Smooth muscle cell of the brain vasculature (primary cell): Measurements from ENCODE around the gene MXD3.
"Not testable (repeated sequence)": the region's sequence is repeated elsewhere in the genome, so short reads cannot be mapped to it uniquely, and the experiment has no call there.

Experiments used
- DNase-seq: peaks from one replicate; pipeline ENCODE4 v3.0.0-alpha.2; 2012; ENCODE audit warnings: low read depth, low spot score

MXD3 gene, protein sequence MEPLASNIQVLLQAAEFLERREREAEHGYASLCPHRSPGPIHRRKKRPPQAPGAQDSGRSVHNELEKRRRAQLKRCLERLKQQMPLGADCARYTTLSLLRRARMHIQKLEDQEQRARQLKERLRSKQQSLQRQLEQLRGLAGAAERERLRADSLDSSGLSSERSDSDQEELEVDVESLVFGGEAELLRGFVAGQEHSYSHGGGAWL

DNA sequence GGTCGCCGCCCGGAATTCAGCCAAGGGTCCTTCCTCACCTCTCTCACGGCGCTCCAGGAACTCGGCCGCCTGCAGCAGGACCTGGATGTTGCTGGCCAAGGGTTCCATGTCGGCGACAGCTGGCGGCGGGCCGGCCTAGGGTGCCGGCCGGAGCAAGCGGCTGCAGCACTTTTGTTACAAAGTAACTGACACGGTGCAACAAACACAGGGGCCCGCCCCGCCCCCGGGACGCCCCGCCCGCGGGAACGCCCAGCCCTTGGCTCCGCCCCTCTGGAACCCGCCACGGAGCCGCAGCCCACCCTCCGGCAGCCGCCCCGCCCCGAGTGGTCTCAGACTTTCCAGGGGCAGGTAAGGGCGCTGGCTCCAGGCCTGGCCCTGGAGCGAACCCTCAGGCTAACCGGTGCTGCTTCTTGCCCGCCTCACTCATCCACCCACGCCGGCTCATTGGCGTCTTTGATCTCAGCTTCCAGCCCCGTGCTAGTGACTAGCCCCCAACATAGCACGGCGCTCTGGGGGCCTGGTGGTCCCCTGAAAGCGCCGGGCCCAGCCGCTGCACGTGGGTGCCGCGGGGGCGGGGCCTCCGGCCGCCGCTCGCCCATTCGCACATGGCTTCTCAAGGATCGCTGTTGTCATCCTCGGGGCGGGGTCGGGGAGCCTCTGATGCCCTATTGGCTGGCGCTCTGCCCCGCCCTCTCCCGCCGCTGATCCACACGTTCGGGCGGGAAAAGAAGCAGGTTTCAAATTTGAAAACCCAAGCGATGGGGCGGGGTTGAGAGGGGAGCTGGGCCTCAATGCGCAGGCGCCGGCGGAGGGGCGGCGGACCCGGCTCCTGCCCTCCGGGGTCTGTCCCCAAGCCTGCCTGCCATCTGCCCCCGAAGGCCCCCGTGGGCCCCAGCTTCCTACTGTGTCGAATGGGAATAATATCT lies at the start of gene MXD3:
Gene MXD3, minus strand, starts transcription at position 176 of the 926 bp plus-strand sequence. Its CDS starts 68 bp downstream, at position 108.
- DNase-seq: peak; percentile 86

DNA sequence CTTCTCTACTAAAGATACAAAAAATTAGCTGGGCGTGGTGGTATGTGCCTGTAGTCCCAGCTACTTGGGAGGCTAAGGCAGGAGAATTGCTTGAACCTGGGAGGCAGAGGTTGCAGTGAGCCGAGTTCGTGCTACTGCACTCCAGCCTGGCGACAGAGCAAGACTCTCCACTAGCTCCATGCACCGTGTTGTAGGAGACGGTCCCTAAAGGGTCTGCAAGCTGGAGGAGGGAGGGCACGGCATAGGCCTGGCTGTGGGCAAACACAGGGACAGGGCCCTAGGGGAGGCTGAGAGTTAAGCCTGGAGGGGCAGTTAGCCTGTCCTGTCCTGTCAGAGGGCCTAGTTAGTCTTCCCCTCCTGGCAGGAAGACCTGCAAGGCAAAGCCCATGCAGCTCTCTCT lies 49.0 kb upstream of the MXD3 start:
- DNase-seq: not testable (repeated sequence)

DNA sequence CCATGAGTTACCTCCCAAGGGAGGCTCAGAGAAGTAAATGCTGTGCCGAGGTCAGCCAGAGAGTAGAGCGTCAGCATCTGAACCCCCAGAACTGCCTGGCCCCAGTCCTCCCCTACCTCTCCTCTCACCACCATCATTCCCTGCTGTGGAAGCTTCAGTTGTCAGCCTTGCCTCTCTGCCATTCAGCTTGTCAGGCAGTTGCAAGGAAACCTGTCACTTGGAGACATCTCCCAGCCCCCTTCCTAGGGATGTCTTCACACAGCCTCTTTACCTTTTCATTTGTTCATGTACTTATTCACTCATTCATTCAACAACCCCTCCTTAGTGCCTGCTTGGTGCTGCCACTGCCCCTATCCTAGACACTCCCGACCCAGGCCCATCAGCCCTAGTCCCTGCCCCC lies 48.2 kb upstream of the MXD3 start:
- DNase-seq: no peak

DNA sequence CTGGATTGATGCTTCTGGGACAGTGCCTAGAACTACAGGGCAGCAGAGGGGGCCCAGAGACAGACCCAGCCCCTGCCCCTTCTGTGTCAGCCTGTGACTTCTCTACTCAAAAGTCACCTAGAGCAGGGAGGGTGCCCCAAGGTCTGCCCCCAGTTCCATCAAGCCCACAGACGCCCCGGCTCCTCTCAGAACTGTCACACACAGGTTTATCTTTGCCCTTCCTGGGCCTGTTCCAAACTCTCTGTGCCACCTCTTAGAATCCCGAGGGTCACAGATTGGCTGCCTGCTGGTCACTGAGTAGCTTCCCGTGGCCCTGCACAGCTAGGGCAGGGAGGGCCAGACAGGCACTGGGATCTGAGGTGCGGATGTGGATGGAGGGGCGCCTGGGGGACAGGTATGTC lies 47.8 kb upstream of the MXD3 start:
- DNase-seq: no peak

DNA sequence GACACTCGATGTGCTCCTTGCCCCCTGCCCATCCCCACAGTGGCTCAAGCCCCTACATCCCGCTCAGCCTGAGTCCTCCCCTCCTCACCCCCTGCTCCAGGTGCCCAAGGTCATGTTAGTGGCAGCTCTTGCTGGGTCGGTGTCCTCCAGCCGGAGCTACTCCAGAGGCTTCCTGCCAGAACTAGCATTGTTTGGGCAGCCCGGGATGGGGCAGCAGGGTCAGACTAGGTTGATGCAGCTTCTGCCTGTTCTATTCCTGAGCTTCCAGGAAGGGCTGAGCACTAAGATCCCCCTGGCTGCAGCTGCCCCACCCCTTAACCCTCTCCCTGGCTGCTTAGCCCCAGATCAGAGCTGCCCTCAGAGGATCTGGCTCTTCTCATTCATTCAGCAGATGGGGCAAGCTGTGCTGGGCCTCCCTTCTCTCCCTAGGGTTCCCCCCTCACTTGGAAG lies 46.7 kb upstream of the MXD3 start:
- DNase-seq: no peak

DNA sequence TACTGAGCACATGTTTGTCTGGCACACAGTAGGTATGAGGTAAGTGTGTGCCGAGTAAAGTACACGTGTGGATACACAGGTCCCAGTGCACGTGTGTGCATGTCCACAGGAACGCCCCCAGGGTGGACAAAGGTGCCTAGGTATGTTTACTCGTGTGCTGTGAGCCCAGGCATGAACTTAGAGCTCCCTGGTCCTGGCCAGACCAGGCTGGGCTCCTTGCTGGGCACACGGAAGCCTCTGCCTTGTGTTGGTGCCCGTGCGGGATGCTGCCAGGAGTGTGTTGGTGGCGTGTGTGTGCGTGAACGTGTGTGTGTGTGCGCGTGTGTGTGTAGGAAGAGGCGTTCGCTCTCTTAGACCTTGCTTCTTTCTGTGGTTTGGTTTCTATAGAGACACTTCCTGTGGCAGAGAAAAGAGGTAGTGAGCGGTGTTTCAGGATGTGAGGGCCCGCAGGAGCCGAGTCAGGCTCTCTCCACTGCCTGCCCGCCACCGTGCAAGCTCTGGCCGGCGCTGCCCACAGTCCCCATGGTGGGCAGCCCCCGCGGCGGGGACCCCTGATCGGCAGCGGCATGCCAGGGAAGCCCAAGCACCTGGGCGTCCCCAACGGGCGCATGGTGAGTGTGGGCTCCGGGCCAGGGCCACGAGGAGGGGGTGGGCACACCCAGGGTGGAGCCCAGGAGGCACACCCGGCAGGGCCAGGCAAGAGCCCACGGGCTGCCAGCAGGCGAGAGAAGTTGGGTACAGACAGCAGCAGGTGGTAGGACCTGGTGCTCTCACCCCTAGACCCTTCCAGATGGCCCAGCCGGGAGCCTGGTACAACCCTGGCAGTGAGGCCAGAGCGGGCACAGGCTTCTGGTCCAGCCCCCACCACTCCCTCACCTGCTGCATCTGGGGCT lies 46.0 kb upstream of the MXD3 start, which contains the start of gene RGS14:
Gene RGS14, plus strand, starts transcription at position 466 of the 893 bp plus-strand sequence. Its CDS starts 101 bp downstream, at position 567.
- DNase-seq: no peak

DNA sequence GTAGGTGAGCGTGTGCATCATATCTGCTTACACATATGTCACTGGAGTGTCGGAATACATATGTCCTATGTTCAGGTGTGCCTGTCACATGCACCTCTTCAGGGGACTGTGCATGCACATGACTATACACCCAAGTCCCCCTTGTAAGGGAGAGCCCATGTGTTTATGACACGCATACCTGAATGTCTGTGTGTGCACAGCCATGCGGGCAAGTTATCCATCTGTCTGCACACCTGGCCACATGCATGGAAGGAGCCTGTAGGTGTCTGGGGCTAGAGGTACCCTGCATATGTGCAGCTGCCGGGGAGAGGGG lies 45.4 kb upstream of the MXD3 start:
- DNase-seq: no peak

DNA sequence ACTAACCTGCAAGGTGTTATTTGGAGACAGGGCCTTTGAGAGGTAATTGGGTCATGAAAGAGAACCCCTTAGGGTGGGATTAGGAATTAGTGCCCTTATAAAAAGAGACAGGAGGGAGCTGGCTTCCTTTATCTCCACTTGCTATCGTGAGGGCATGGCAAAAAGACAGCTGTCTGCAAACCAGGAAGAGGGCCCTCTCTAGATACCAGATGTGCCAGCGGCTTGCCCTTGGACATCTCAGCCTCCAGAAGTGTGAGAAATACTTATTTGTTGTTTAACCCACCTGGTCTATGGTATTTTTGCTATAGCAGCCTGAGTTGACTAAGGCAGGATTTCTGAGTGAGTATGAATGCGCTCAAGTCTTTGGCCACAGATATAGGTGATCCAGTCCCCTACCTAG lies 45.0 kb upstream of the MXD3 start:
- no peak for DNase-seq

DNA sequence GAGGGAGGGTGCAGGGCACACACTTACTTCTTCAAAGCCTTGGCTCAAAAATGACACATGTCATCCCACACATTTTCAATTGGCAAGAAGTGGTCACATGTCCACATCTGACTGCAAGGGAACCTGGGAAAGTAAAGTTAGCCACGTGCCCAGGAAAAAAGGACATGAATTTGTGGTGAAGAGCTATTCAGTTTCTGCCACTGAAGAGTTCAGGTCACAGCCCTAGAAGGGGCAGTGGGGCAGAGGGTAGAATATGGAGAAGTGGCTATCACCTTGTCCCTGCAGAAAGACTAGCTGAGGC lies 44.1 kb upstream of the MXD3 start:
- DNase-seq: no peak

DNA sequence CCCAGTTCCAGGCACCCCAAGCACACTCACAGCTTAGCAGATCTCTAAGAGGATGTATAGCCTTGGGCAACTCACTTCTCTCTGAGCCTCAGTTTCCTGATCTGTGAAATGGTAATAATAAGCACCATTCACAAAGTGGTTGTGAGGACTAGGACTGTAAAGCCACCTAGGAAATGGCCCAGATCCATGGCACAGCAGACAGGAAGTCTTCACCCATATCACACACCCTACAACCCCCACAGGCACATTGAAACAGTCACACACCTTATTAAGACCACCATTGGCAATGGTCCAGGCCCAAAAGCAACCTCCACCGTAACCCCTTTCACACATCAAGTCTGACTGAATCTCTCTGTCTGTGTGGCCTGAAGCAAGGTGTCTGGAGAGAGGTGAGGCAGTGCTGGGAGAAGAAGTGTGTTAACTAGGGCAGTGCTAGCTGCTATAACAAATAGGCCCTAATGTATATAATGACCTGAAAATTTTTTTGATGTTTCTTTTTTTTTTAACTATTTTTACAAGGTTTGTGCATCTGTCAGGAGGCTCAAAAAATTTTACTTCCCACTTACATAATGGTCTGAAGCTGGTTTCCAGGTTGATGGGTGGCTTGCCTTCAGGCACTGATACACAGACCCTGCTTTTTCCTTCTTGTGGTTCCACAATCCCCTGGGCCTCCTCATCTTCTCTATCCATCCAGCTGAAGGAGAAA lies 43.6 kb upstream of the MXD3 start:
- no peak for DNase-seq

DNA sequence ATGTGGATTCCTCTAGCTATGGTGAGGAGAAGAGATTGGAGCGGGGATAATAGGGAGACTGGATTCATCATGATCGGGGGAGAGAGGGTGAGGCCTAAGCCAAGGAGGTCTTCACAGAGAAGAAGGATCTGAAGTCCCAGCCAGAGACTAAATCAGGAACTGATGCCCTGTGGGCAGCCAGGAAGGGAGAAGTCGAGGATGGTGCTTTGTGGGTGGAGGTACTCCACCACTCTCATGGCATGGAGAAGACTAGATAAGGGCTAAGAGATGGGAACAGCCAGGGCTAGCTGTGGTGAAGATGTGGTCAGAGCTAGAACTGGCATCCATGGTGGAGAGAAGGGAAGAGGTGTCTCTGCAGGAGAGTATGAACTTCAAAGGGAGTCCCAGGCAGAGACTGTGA lies 43.0 kb upstream of the MXD3 start:
- no peak for DNase-seq

DNA sequence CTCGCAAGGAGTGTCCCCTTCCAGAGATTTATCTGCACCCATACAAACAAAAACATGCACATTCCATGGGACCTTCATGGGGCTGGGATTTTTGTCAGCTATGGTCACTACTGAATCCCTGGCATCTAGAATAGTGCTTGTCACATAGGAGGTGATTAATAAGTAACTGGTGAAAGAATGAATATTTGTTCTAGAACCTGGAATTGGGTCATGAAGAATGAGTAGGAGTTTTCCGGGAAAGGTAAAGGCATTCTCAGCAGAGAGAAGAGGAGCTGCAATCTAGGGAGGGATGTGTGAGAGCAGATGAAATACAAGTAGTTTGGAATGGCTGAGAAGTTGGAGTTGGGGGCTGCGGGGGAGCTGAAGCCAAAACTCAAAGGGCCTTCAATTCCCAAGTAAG lies 42.6 kb upstream of the MXD3 start:
- no peak for DNase-seq

DNA sequence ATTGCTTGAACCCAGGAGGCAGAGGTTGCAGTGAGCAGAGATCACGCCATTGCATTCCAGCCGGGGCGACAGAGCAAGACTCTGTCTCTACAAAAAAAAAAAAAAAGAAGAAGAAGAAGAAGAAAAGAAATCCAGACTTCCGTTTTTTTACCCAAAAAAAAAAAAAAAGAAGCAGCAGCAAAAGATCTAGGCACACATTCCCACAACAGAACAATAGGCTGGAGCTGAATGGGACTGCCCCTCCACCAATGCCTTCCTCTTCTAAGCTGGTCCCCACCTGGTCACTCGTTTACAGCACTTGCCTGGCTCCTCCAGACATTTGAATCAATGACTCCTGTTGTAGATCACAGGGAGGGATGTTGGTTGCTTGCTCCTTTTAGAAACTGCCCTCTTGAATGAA lies 41.4 kb upstream of the MXD3 start:
- DNase-seq: no peak

DNA sequence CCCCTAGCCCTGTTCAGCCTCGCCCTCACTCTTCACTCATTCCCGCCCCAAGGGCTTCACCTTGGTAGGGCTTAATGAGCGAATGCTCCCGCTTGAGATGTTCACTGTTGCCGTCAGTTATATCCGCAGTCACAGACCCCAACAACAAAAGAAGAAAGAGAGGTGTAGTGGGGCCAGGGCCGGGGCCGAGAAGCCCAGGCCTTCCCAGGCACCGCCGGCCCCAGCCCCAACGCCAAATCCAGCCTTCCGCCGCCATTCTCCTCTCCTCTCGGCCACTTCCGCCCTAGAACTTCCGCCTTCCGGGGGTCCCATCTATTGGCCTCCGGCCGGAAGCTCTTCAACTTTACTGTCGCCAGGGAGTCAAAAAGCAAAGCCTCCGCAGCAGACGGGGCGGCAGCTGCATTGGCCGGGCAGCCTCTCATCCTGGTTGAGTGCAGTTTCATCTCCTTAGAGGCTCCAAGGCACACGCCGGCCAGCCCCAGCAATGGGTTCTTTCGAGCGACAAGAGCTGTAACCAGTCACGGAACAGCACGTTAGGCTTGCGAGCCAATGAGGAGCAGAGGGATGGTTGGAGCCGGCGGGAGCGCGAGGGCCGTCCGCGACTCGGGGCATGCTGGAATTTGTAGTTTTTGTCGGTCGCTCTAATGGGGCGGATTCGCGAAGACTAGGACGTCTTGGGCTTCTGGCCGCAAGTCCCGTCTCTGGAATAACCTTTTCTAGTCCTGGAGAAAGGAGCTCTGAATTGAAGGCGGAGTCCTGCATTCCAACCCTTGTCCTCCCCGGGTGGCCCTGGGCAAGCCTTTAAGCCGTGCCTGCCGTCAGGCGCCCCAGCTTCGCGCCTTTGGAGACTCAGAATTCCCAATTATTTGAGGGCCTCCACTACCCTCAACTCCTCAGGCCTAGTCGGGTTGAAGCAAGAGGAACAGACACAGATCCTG lies 40.0 kb upstream of the MXD3 start, which contains the start of gene LMAN2:
Gene LMAN2, minus strand, starts transcription at position 277 of the 938 bp plus-strand sequence. Its CDS starts 21 bp downstream, at position 256.
- DNase-seq: peak; percentile 89

DNA sequence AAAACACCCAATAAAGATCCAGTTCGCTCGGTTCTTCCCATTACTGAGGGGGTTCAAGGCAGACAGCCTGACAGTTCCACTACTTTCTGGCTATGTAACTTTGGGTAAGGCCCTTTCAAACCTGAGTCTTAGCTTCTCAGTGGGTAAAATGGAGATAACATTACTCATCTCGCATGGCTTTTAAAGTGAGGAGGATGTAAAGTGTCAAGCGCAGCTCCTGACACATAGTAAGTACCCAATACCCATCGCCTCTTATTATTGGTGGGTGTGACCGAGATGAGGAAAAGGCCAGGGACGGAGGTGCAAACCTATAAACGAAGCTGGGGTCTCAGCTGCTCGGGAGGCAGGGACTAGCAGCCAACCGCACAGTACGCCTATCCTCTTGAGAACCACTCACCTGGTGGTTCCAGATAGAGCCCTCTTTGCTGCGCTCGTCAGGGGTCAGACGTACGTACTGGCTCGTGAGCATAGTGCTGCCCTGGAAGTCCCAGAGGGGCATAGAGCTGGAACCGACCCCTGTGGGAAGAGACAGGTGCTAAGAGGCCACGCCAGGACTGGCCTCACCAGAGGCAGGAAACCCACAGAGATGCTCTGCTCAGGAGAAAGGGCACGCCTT lies 39.2 kb upstream of the MXD3 start:
- no peak for DNase-seq

DNA sequence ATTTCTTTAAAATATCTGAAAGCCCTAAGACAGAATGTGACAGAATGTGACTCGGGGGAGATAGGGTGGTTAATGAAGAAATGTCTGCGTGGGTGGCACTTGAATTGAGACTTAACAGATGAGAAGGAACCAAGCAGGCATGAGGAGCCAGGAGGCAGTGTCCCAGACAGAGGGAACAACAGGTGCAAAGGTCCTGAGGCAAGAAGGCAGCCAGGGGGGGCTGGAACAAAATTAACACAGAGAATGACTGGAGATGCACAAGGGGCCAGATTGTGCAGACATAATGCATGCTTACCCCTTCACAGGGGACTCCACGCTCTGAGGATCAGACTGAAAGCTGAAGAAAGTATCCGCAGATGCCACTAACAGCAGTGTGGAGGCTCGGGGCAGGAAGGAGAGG lies 38.1 kb upstream of the MXD3 start:
- DNase-seq: no peak

DNA sequence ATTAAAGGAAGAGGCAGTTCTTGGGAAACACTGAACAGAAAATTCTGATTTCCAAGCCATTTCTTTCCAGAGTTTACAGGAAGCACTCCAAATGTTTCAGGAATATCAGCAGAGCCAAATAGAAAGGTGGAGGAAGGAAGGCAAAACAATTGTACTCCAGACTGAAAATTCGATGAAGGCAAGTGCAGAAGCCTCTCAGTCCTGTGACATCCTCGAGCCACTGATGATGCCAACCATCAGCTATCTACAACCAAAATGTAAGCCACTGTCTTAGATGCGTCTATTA lies 37.6 kb upstream of the MXD3 start:
- no peak for DNase-seq

DNA sequence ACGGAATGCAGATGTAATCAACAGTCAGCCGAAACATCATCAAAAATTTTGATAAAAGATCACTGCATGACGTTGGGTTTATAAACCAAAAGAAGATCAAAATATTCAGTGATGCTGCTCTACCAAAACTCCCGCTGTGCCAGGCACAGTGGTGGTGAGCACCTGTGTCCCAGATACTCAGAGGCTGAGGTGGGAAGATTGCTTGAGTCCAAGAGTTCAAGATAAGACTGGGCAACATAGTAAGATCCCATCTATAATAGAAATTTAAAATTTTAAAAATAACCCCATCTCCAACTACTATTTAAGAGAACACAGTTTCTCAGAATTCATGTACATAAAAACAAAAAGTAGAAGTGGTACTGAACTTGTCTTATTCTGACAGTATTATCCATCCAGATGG lies 36.0 kb upstream of the MXD3 start:
- DNase-seq: no peak

DNA sequence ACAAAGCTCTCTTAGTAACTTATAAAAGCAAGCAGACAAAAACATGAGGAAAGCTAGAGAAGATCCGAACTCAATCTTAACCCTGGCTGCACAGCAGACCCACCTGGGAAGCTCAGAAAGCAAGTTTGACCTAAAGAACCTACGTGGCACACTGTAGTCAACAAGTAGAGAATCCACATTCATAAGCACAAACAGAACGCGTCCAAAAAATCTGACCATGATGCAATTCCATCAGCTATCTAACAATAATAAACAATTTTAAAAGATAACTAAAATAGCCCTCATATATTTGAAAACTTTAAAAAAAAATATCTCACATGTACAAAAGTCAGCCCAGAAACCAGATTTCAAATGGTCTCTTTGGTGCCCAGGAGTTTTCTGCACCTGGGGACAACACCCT lies 35.1 kb upstream of the MXD3 start:
- DNase-seq: no peak

DNA sequence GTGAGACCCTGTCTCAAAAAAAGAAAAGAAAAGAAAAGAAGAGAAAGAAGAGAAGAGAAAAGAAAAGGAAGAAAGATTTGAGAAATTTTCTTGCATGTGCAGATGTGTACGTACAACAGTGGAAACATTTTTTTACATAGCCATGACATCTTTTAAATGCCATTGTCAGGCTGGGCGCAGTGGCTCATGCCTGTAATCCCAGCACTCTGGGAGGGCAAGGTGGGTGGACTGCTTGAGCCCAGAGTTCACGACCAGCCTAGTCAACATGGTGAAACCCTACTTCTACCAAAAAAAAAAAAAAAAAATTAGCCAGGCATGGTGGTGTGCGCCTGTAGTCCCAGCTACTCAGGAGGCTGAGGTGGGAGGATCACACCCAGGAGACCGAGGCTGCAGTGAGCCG lies 33.2 kb upstream of the MXD3 start:
- DNase-seq: no peak
